WTC11 (cell line): ENCODE measurements around the gene ACVR1.

Source experiments
- NFATC4 ChIP-seq: fragments of 250-450 bp; sonication (Bioruptor Pico); IDR thresholded peaks from 2 replicates; pipeline ENCODE4 v1.9.0; 2021; ENCODE audit warnings: mild to moderate bottlenecking
- NR2C2 ChIP-seq: sonication (generic); formaldehyde crosslinking; IDR thresholded peaks from 2 replicates; pipeline ENCODE4 v1.8.0; 2022; ENCODE audit warnings: mild to moderate bottlenecking, missing genetic modification reagents
- NR3C1 ChIP-seq: sonication (generic); formaldehyde crosslinking; conservative IDR thresholded peaks from 2 replicates; pipeline ENCODE4 v1.8.1; 2023; ENCODE audit warnings: low read depth, mild to moderate bottlenecking, missing genetic modification reagents
- SMAD4 ChIP-seq: sonication (generic); formaldehyde crosslinking; IDR thresholded peaks from 2 replicates; pipeline ENCODE4 v1.8.0; 2022; ENCODE audit warnings: mild to moderate bottlenecking, missing genetic modification reagents
- TEAD1 ChIP-seq: sonication (generic); formaldehyde crosslinking; IDR thresholded peaks from 2 replicates; pipeline ENCODE4 v1.8.0; 2022; ENCODE audit warnings: mild to moderate bottlenecking, missing genetic modification reagents
- ZNF232 ChIP-seq: sonication (generic); formaldehyde crosslinking; IDR thresholded peaks from 2 replicates; pipeline ENCODE4 v1.8.0; 2022; ENCODE audit warnings: mild to moderate bottlenecking, missing genetic modification reagents
- TF ChIP-seq, protein P1 (sequence below): sonication (generic); formaldehyde crosslinking; IDR thresholded peaks from 2 replicates; pipeline ENCODE4 v1.8.1; 2023; ENCODE audit warnings: mild to moderate bottlenecking, missing genetic modification reagents
- TF ChIP-seq, protein P2 (sequence below): fragments of 200-600 bp; IDR thresholded peaks from 2 replicates; pipeline ENCODE4 v1.8.0; 2022; ENCODE audit warnings: antibody characterized with exemption
- TF ChIP-seq, protein P3 (sequence below): sonication (generic); formaldehyde crosslinking; IDR thresholded peaks from 2 replicates; pipeline ENCODE4 v1.8.1; 2023; ENCODE audit warnings: mild to moderate bottlenecking, moderate library complexity, missing genetic modification reagents
- TF ChIP-seq, protein P4 (sequence below): sonication (generic); formaldehyde crosslinking; IDR thresholded peaks from 2 replicates; pipeline ENCODE4 v1.8.1; 2023; ENCODE audit warnings: mild to moderate bottlenecking, missing genetic modification reagents, borderline replicate concordance
- TF ChIP-seq, protein P5 (sequence below): sonication (generic); formaldehyde crosslinking; IDR thresholded peaks from 2 replicates; pipeline ENCODE4 v1.8.1; 2022; ENCODE audit warnings: low read depth, missing genetic modification reagents, borderline replicate concordance

DNA sequence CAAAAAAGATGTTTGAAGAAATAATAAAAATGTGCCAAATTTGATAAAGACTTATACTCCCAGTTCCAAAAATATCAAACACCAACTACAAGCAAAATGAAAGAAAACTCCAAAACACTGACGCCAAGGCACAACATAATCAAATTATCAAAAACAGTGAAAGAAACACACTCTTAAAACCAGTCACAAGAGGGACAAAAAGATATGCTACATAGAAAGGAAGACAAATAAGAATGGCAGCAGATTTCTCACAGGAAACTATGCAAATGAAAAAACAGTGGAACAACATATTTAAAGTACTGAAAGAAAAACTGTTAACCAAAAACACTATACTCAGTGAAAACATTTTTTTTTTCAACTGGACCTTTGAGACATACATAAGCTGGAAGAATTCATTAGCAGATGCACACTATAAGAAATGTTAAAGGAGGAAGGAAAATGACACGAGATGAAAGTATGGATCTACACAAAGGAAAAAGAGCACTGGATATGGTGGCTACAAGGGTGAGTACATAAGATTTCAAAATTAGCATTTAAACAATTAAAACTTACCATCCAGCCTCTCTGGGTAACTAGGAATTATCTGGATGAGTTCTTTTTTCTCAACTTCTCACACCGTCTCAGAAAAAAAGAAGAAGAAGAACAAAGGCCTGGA lies 153.4 kb downstream of the ACVR1 start:
- no peak for TF ChIP-seq SMAD4 (CRISPR knock-in tag)
- TF ChIP-seq, protein P1, sequence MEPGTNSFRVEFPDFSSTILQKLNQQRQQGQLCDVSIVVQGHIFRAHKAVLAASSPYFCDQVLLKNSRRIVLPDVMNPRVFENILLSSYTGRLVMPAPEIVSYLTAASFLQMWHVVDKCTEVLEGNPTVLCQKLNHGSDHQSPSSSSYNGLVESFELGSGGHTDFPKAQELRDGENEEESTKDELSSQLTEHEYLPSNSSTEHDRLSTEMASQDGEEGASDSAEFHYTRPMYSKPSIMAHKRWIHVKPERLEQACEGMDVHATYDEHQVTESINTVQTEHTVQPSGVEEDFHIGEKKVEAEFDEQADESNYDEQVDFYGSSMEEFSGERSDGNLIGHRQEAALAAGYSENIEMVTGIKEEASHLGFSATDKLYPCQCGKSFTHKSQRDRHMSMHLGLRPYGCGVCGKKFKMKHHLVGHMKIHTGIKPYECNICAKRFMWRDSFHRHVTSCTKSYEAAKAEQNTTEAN (CRISPR knock-in tag), result no peak
- TF ChIP-seq, protein P2, sequence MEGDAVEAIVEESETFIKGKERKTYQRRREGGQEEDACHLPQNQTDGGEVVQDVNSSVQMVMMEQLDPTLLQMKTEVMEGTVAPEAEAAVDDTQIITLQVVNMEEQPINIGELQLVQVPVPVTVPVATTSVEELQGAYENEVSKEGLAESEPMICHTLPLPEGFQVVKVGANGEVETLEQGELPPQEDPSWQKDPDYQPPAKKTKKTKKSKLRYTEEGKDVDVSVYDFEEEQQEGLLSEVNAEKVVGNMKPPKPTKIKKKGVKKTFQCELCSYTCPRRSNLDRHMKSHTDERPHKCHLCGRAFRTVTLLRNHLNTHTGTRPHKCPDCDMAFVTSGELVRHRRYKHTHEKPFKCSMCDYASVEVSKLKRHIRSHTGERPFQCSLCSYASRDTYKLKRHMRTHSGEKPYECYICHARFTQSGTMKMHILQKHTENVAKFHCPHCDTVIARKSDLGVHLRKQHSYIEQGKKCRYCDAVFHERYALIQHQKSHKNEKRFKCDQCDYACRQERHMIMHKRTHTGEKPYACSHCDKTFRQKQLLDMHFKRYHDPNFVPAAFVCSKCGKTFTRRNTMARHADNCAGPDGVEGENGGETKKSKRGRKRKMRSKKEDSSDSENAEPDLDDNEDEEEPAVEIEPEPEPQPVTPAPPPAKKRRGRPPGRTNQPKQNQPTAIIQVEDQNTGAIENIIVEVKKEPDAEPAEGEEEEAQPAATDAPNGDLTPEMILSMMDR, result no peak
- TF ChIP-seq, protein P3, sequence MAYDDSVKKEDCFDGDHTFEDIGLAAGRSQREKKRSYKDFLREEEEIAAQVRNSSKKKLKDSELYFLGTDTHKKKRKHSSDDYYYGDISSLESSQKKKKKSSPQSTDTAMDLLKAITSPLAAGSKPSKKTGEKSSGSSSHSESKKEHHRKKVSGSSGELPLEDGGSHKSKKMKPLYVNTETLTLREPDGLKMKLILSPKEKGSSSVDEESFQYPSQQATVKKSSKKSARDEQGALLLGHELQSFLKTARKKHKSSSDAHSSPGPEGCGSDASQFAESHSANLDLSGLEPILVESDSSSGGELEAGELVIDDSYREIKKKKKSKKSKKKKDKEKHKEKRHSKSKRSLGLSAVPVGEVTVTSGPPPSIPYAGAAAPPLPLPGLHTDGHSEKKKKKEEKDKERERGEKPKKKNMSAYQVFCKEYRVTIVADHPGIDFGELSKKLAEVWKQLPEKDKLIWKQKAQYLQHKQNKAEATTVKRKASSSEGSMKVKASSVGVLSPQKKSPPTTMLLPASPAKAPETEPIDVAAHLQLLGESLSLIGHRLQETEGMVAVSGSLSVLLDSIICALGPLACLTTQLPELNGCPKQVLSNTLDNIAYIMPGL (CRISPR knock-in tag), result no peak
- no peak for TF ChIP-seq ZNF232 (CRISPR knock-in tag)
- no peak for TF ChIP-seq TEAD1 (CRISPR knock-in tag)
- TF ChIP-seq NFATC4 (CRISPR knock-in tag), result no peak
- no peak for TF ChIP-seq NR2C2 (CRISPR knock-in tag)
- TF ChIP-seq, protein P4, sequence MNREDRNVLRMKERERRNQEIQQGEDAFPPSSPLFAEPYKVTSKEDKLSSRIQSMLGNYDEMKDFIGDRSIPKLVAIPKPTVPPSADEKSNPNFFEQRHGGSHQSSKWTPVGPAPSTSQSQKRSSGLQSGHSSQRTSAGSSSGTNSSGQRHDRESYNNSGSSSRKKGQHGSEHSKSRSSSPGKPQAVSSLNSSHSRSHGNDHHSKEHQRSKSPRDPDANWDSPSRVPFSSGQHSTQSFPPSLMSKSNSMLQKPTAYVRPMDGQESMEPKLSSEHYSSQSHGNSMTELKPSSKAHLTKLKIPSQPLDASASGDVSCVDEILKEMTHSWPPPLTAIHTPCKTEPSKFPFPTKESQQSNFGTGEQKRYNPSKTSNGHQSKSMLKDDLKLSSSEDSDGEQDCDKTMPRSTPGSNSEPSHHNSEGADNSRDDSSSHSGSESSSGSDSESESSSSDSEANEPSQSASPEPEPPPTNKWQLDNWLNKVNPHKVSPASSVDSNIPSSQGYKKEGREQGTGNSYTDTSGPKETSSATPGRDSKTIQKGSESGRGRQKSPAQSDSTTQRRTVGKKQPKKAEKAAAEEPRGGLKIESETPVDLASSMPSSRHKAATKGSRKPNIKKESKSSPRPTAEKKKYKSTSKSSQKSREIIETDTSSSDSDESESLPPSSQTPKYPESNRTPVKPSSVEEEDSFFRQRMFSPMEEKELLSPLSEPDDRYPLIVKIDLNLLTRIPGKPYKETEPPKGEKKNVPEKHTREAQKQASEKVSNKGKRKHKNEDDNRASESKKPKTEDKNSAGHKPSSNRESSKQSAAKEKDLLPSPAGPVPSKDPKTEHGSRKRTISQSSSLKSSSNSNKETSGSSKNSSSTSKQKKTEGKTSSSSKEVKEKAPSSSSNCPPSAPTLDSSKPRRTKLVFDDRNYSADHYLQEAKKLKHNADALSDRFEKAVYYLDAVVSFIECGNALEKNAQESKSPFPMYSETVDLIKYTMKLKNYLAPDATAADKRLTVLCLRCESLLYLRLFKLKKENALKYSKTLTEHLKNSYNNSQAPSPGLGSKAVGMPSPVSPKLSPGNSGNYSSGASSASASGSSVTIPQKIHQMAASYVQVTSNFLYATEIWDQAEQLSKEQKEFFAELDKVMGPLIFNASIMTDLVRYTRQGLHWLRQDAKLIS (CRISPR knock-in tag), result no peak
- TF ChIP-seq NR3C1 (CRISPR knock-in tag), result no peak
- TF ChIP-seq, protein P5, sequence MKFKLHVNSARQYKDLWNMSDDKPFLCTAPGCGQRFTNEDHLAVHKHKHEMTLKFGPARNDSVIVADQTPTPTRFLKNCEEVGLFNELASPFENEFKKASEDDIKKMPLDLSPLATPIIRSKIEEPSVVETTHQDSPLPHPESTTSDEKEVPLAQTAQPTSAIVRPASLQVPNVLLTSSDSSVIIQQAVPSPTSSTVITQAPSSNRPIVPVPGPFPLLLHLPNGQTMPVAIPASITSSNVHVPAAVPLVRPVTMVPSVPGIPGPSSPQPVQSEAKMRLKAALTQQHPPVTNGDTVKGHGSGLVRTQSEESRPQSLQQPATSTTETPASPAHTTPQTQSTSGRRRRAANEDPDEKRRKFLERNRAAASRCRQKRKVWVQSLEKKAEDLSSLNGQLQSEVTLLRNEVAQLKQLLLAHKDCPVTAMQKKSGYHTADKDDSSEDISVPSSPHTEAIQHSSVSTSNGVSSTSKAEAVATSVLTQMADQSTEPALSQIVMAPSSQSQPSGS, result no peak
